Hematopoietic multipotent progenitor cell treated with erythropoietin and hydrocortisone succinate and interleukin-3 and kit ligand, for 4 days (in vitro differentiated cells): ENCODE results near the gene ANKRD13B.
"Not testable (repeated sequence)": the region's sequence is repeated elsewhere in the genome, so short reads cannot be mapped to it uniquely, and the experiment has no call there.

ENCODE experiments used
- DNase-seq: peaks from one replicate; pipeline ENCODE4 v3.0.0-alpha.2; 2015

ANKRD13B gene

GRCh38 chr17:29620271-29620670 is 27.3 kb downstream of the ANKRD13B start:
- DNase-seq, result no peak

GRCh38 chr17:29620779-29621500 is 28.0 kb downstream of the ANKRD13B start:
- DNase-seq, result no peak

- no peak for DNase-seq
These were observed 28.8 kb downstream of the ANKRD13B start for GRCh38 chr17:29621751-29622194.

GRCh38 chr17:29622337-29623282 is 29.7 kb downstream of the ANKRD13B start, which contains the start of gene CORO6:
TSS of gene CORO6 (minus strand) at chr17:29622912. CDS start at chr17:29621421, 1,491 bp downstream.
- DNase-seq, result peak; percentile 70

- no peak for DNase-seq
These were observed 30.3 kb downstream of the ANKRD13B start for GRCh38 chr17:29623283-29623647.

- DNase-seq, result no peak
These were observed 31.7 kb downstream of the ANKRD13B start for GRCh38 chr17:29624586-29624985.

GRCh38 chr17:29625037-29625750 is 32.3 kb downstream of the ANKRD13B start:
- DNase-seq, result peak; percentile 31

GRCh38 chr17:29627951-29628350 is 35.0 kb downstream of the ANKRD13B start:
- no peak for DNase-seq

- no peak for DNase-seq
These were observed 35.7 kb downstream of the ANKRD13B start for GRCh38 chr17:29628644-29629043.

GRCh38 chr17:29629839-29630238 is 36.9 kb downstream of the ANKRD13B start:
- no peak for DNase-seq

GRCh38 chr17:29630630-29631193 is 37.8 kb downstream of the ANKRD13B start:
- DNase-seq, result no peak

GRCh38 chr17:29633886-29634285 is 41.0 kb downstream of the ANKRD13B start:
- no peak for DNase-seq

- DNase-seq, result no peak
These were observed 47.5 kb downstream of the ANKRD13B start for GRCh38 chr17:29640413-29640812.

- DNase-seq, result peak; percentile 56
These were observed 48.2 kb downstream of the ANKRD13B start for GRCh38 chr17:29640981-29641642.

GRCh38 chr17:29642171-29642611 is 49.3 kb downstream of the ANKRD13B start:
- no peak for DNase-seq

GRCh38 chr17:29643817-29644160 is 50.9 kb downstream of the ANKRD13B start:
- no peak for DNase-seq

GRCh38 chr17:29645515-29646051 is 52.7 kb downstream of the ANKRD13B start:
- peak; percentile 81 for DNase-seq

- DNase-seq, result no peak
These were observed 55.1 kb downstream of the ANKRD13B start for GRCh38 chr17:29648005-29648404.

GRCh38 chr17:29649359-29649758 is 56.4 kb downstream of the ANKRD13B start:
- DNase-seq, result peak; percentile 28

- DNase-seq, result no peak
These were observed 57.5 kb downstream of the ANKRD13B start for GRCh38 chr17:29650396-29650795.

- not testable (repeated sequence) for DNase-seq
These were observed 59.0 kb downstream of the ANKRD13B start for GRCh38 chr17:29651913-29652312.

- DNase-seq, result no peak
These were observed 60.0 kb downstream of the ANKRD13B start for GRCh38 chr17:29652976-29653375.
